Measurements from ENCODE around the gene RALGAPB.
"Not testable (repeated sequence)": the region's sequence is repeated elsewhere in the genome, so short reads cannot be mapped to it uniquely, and the experiment has no call there.

Gene RALGAPB

DNA sequence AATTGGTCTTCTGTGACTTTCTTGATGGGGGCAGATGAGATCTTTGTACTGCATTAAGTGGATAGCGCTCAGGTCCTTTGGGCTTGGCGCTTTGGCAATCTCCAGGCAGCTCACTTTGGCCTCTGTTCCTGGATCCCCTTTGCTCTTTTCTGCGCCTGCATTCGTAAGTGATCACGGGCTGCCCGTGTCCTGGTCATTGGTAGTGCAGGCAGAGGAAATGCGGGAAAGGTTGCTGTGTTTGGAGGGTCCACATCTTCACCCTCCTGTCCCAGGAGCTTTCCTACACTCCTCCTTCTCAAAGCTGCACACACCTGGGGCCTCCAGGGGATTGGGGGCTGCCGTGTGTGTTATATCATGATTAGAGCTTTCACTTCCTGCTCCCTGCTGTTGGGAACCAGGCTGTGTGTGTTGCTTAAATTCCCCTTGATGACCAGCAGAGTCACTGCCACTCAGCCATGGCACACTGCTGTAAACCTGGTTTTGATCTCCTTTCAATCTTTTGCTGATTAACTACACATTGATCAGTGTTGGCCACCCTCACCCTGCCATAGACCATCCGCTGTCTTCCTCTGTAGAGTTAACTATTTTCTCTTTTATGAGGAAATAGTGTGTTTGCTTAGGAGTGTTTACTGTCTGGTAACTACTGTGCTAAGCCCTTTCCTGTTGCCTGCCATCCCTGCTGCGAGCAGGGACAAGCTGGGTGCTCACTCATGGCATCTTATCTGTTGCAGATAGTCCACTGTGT, 24.5 kb upstream of the RALGAPB start:
- peak; percentile 73 for DNase-seq

GRCh38 chr20:38449046-38449445, 23.6 kb upstream of the RALGAPB start:
- no peak for DNase-seq

DNA sequence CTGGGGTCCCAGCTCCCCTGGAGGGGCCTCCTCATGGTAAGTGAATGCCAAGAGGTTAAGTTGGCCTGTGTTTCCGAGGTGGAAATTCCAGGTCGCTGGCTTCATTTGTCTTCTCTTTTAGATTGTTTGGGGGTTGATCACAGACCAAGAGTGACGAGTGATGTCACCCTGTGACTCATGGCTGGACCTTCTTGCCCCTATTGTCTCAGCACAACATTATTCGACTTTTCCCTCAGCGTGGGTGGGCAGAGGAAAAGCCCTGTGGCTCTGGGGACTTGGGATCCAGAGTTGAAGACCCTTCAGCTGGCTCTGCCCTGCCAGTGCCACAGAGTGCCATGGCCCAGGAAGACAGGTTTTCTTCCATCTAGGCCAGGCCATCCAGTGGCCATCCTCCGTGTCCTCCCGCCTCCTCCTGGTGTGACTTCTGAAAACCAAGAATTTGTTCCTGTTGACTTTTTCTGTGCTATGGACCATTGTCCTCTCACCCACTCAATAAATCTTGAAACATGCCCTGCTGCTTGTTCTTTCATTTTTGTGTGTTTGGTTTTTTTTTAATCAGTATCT, 22.1 kb upstream of the RALGAPB start:
- no peak for DNase-seq

- peak; percentile 84 for DNase-seq
Measured at GRCh38 chr20:38452880-38453624, 19.6 kb upstream of the RALGAPB start.

DNA sequence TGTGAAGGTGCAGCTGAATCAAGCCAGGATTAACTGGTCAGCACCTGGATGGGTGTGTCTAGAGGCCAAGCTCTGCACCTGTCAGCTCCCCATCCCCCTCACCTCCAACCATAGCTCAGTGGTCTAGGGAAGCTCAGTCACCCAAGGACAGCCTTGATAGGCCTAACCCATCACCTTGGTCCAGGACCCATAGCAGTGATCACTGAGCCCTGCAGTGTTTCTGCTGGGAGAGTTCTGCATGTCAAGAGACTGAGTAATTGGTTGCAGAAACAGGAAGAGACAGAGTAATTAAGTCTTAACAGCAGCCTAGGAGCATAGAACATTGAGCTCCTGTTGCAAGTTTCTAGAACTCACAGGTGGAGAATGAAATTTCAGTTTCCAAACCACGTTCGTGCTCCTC, 18.7 kb upstream of the RALGAPB start:
- DNase-seq, result no peak

DNA sequence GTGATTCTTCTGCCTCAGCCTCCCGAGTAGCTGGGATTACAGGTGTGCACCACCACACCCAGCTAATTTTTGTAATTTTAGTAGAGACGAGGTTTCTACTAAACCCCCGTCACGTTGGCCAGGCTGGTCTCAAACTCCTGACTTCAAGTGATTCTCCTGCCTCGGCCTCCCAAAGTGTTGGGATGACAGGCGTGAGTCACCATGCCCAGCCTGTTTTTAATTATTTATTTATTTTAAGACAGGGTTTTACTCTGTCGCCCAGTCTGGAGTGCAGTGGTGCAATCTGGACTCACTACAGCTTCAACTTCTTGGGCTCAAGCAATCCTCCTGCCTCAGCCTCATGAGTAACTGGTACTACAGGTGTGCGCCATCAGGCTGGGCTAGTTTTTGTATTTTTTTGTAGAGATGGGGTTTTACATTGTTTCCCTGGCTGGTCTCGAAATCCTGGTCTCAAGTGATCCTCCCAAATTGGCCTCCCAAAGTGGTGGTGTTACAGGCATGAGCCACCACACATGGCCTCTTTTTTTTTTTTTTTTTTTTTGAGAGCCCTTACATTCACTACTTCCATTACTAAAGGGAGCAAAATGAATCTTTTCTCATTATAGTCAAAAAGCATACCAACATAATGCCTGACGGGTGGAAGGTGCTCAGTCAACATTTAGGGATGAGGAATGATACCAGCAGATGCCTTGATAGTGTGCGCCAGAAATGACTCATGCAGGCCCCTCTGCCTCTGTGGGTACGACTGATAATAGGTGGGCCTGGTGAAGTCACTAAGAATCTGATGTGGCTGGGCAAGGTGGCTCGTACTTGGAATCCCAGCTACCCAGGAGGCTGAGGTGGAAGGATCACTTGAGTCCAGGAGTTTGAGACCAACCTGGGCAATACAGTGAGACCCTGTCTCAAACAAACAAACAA, 17.8 kb upstream of the RALGAPB start:
- DNase-seq, result no peak

DNA sequence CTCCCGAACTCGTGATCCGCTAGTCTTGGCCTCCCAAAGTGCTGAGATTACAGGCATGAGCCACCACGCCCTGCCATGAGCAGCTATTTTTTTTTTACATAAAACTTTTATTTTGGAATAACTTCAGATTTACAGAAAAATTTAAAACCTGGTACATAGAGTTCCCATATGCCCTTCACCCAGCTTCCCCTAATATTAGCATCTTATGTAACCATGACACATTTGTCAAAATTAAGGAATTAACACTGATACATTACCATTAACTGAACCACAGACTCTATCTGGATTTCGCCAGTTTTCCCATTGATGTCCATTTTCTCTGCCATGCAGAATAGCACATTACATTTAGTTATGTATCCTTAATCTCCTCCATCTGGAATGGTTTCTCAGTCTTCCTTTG, 14.3 kb upstream of the RALGAPB start:
- DNase-seq, result no peak

GRCh38 chr20:38460040-38460623, 12.5 kb upstream of the RALGAPB start:
- DNase-seq, result peak; percentile 30

GRCh38 chr20:38460631-38461030, 12.0 kb upstream of the RALGAPB start:
- not testable (repeated sequence) for DNase-seq

- DNase-seq, result not testable (repeated sequence)
Measured at GRCh38 chr20:38461167-38461566, 11.5 kb upstream of the RALGAPB start.

DNA sequence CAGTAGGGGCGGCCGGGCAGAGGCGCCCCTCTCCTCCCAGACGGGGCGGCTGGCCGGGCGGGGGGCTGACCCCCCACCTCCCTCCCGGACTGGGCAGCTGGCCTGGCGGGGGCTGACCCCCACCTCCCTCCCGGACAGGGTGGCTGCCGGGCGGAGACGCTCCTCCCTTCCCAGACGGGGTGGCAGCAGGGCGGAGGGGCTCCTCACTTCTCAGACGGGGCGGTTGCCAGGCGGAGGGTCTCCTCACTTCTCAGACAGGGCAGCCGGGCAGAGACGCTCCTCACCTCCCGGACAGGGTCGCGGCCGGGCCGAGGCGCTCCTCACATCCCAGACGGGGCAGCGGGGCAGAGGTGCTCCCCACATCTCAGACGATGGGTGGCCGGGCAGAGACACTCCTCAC, 11.1 kb upstream of the RALGAPB start:
- DNase-seq, result not testable (repeated sequence)

- no peak for DNase-seq
Measured at GRCh38 chr20:38466171-38466570, 6.5 kb upstream of the RALGAPB start.

- no peak for DNase-seq
Measured at GRCh38 chr20:38466983-38467382, 5.7 kb upstream of the RALGAPB start.

- no peak for DNase-seq
Measured at GRCh38 chr20:38471245-38471644, 1.4 kb upstream of the RALGAPB start.

- no peak for DNase-seq
Measured at GRCh38 chr20:38471987-38472512, 593 bp upstream of the RALGAPB start.

- DNase-seq, result peak; percentile 66
Measured at GRCh38 chr20:38473367-38473795, 738 bp downstream of the RALGAPB start.

DNA sequence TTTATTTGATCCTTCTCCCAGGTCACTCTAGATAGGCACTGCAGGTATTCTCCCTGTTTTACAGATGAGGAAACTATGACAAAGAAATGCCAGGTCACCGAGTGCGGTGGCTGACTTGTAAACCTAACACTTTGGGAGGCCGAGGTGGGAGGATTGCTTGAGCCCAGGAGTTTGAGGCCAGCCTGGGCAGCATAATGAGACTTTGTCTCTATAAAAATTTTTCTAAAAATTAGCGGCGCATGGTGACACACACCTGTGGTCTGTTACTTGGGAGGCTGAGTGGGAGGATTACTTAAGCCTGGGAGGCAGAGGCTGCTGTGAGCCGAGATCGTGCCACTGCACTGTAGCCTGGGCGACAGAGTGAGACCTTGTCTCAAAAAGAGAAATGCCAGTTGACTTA, 5.1 kb downstream of the RALGAPB start:
- no peak for DNase-seq

- DNase-seq, result no peak
Measured at GRCh38 chr20:38479596-38479995, 7.0 kb downstream of the RALGAPB start.

- DNase-seq, result no peak
Measured at GRCh38 chr20:38485041-38485440, 12.4 kb downstream of the RALGAPB start.

GRCh38 chr20:38489181-38489580, 16.5 kb downstream of the RALGAPB start:
- DNase-seq, result no peak

- no peak for DNase-seq
Measured at GRCh38 chr20:38497246-38497935, 24.7 kb downstream of the RALGAPB start.

DNA sequence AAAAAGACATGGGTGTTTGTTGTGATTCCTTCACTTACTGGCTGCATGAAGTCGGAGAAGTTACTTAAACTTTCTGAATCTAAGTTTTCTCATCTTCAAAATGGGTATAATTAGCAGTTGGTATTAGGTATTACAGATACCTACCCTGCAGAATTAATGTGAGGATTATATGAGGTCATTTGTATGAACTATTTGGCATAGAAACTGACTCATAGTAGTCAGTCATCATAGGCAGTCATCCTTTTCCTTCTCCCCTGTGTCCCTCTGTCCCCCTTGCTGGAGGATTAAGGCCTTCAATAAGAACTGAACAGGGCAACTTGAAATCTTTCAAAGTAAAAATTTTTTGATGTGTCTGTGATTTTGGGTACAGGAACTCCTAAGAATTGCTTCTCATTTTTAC, 26.3 kb downstream of the RALGAPB start:
- DNase-seq, result no peak

Measured in hematopoietic multipotent progenitor cell treated with erythropoietin and hydrocortisone succinate and interleukin-3 and kit ligand, for 4 days (in vitro differentiated cells).